Smooth muscle cell of the brain vasculature (primary cell): ENCODE data around the gene FSTL4.
"Not testable (repeated sequence)": the region's sequence is repeated elsewhere in the genome, so short reads cannot be mapped to it uniquely, and the experiment has no call there.

ENCODE experiments used
- DNase-seq: peaks from one replicate; pipeline ENCODE4 v3.0.0-alpha.2; 2012; ENCODE audit warnings: low read depth, low spot score

FSTL4 gene

GRCh38 chr5:133227897-133228296 is 384.4 kb downstream of the FSTL4 start:
- DNase-seq: no peak

- no peak for DNase-seq
These were observed 385.3 kb downstream of the FSTL4 start for GRCh38 chr5:133227082-133227481.

- DNase-seq: no peak
These were observed 386.2 kb downstream of the FSTL4 start for GRCh38 chr5:133226186-133226585.

- DNase-seq: no peak
These were observed 386.6 kb downstream of the FSTL4 start for GRCh38 chr5:133225671-133226152.

GRCh38 chr5:133222979-133223378 is 389.4 kb downstream of the FSTL4 start:
- no peak for DNase-seq

- no peak for DNase-seq
These were observed 389.8 kb downstream of the FSTL4 start for GRCh38 chr5:133222521-133222920.

GRCh38 chr5:133222040-133222439 is 390.3 kb downstream of the FSTL4 start:
- no peak for DNase-seq

- no peak for DNase-seq
These were observed 391.3 kb downstream of the FSTL4 start for GRCh38 chr5:133220851-133221674.

GRCh38 chr5:133219296-133219695 is 393.0 kb downstream of the FSTL4 start:
- no peak for DNase-seq

GRCh38 chr5:133216138-133216537 is 396.2 kb downstream of the FSTL4 start:
- not testable (repeated sequence) for DNase-seq

- no peak for DNase-seq
These were observed 398.1 kb downstream of the FSTL4 start for GRCh38 chr5:133214153-133214820.

- DNase-seq: no peak
These were observed 406.7 kb downstream of the FSTL4 start for GRCh38 chr5:133205649-133206048.

GRCh38 chr5:133205204-133205603 is 407.1 kb downstream of the FSTL4 start:
- DNase-seq: no peak

GRCh38 chr5:133203317-133204305 is 408.7 kb downstream of the FSTL4 start:
- DNase-seq: no peak

- DNase-seq: no peak
These were observed 410.2 kb downstream of the FSTL4 start for GRCh38 chr5:133202066-133202665.

GRCh38 chr5:133201310-133201709 is 411.0 kb downstream of the FSTL4 start:
- DNase-seq: no peak

- DNase-seq: no peak
These were observed 412.1 kb downstream of the FSTL4 start for GRCh38 chr5:133200256-133200655.

- no peak for DNase-seq
These were observed 412.7 kb downstream of the FSTL4 start for GRCh38 chr5:133199417-133200178.

- no peak for DNase-seq
These were observed 413.8 kb downstream of the FSTL4 start for GRCh38 chr5:133198511-133198910.

- DNase-seq: no peak
These were observed 415.8 kb downstream of the FSTL4 start for GRCh38 chr5:133196441-133197085.
